Endothelial cell of umbilical vein (primary cell): Measurements from ENCODE around the gene MOXD1. TPM values are rescaled to one million over a fixed set of nuclear protein-coding genes. Genes with fewer than 3 reads are reported as not detected.

ENCODE experiments used
- BruUV-seq: library from RNA; stranded (reverse); fragments of 400-500 nt; replicated peaks from 2 replicates; lab custom pipeline; 2021; lab: Mats Ljungman, UMichigan
- CTCF ChIA-PET: fragments of 300-600, 350-600 bp; sonication (Branson Sonifier 250); formaldehyde crosslinking; loops from one replicate; lab custom pipeline; 2021; ENCODE audit warnings: antibody characterized with exemption, inconsistent platforms; lab: Charles Lee
- POLR2A ChIA-PET: fragments of 300-600, 350-600 bp; sonication (Branson Sonifier 250); formaldehyde crosslinking; loops from one replicate; lab custom pipeline; 2021; ENCODE audit warnings: antibody characterized with exemption, inconsistent platforms; lab: Charles Lee
- DNase-seq: peaks from one replicate; pipeline ENCODE4 v3.0.0-alpha.2; 2011; ENCODE audit warnings: low read depth, low spot score
- FAIRE-seq: peaks from 2 replicates; lab custom pipeline; 2011; peaks lifted over from hg19 to GRCh38; lab: Jason Lieb, UNC
- H2AFZ ChIP-seq: 2 replicates; pipeline ENCODE4 v1.6.0; 2012; ENCODE audit warnings: low read depth, low read length, control low read depth, inconsistent platforms
- H3K27ac ChIP-seq: 2 replicates; pipeline ENCODE4 v1.5.1; 2011; ENCODE audit warnings: low read depth, mild to moderate bottlenecking, control low read depth, low read length, moderate library complexity; ENCODE audit not compliant: insufficient read depth
- H3K27me3 ChIP-seq, 2 experiments: 2 replicates each; pipeline versions ENCODE4 v1.6.0 to v1.6.1; 2011; ENCODE audit warnings: low read length in 2 of 2, mixed read lengths in 1 of 2; ENCODE audit not compliant: control insufficient read depth in 2 of 2, insufficient read depth in 2 of 2
- H3K36me3 ChIP-seq, 2 experiments: 2 replicates in 1 of 2; 3 replicates in 1 of 2; pipeline ENCODE4 v1.5.1; 2011; ENCODE audit warnings: low read length in 2 of 2, mild to moderate bottlenecking in 1 of 2, moderate library complexity in 1 of 2; ENCODE audit not compliant: control insufficient read depth in 2 of 2, insufficient read depth in 2 of 2; ENCODE audit errors: extremely low read depth in 1 of 2
- H3K4me1 ChIP-seq: 3 replicates; pipeline ENCODE4 v1.5.1; 2011; ENCODE audit warnings: mild to moderate bottlenecking, low read length; ENCODE audit not compliant: control insufficient read depth, insufficient read depth; ENCODE audit errors: extremely low read depth
- H3K4me2 ChIP-seq: 2 replicates; pipeline ENCODE4 v1.6.1; 2011; ENCODE audit warnings: low read length, control low read depth, mixed read lengths; ENCODE audit not compliant: insufficient read depth
- H3K4me3 ChIP-seq, 3 experiments: fragments of 200-600 bp in 1 of 3; sonication (generic), shearing (Covaris generic) in 1 of 3; replicated peaks in 1 of 3; 2 replicates each; pipeline ENCODE4 v1.5.1; 2011 to 2016; ENCODE audit warnings: control low read depth in 3 of 3, low read length in 3 of 3, mild to moderate bottlenecking in 2 of 3, inconsistent platforms in 1 of 3, low read depth in 1 of 3, moderate library complexity in 1 of 3; ENCODE audit not compliant: insufficient read depth in 1 of 3
- H3K79me2 ChIP-seq: 2 replicates; pipeline ENCODE4 v1.6.0; 2012; ENCODE audit warnings: low read length, inconsistent platforms; ENCODE audit not compliant: control insufficient read depth, insufficient read depth
- H3K9ac ChIP-seq: replicated peaks from 2 replicates; pipeline ENCODE3; 2011; ENCODE audit warnings: low read length, control low read depth; ENCODE audit not compliant: insufficient read depth; ENCODE audit errors: extremely low read depth
- H3K9me1 ChIP-seq: replicated peaks from 3 replicates; pipeline ENCODE4 v1.6.0; 2011; ENCODE audit warnings: mild to moderate bottlenecking, low read length; ENCODE audit not compliant: control insufficient read depth, insufficient read depth; ENCODE audit errors: extremely low read depth
- H3K9me3 ChIP-seq: replicated peaks from 2 replicates; pipeline ENCODE4 v1.5.1; 2012; ENCODE audit warnings: low read length, inconsistent platforms; ENCODE audit not compliant: control insufficient read depth, insufficient read depth
- H4K20me1 ChIP-seq: replicated peaks from 2 replicates; pipeline ENCODE3; 2011; ENCODE audit warnings: mild to moderate bottlenecking, low read length; ENCODE audit not compliant: control insufficient read depth, insufficient read depth; ENCODE audit errors: extremely low read depth
- EZH2 ChIP-seq: IDR thresholded peaks from 2 replicates; pipeline ENCODE4 v1.6.1; 2012; ENCODE audit warnings: borderline replicate concordance, low read depth, mild to moderate bottlenecking, moderate library complexity, low read length, inconsistent platforms; ENCODE audit not compliant: severe bottlenecking
- FOS ChIP-seq: IDR thresholded peaks from 2 replicates; pipeline ENCODE4 v1.6.1; 2011; ENCODE audit warnings: mild to moderate bottlenecking, low read length, moderate library complexity, borderline replicate concordance; ENCODE audit not compliant: insufficient read depth
- GATA2 ChIP-seq: IDR thresholded peaks from 2 replicates; pipeline ENCODE4 v1.7.0; 2011; ENCODE audit warnings: low read depth, mild to moderate bottlenecking, moderate library complexity, mixed read lengths, low read length; ENCODE audit not compliant: insufficient read length, insufficient read depth
- JUN ChIP-seq: IDR thresholded peaks from 2 replicates; pipeline ENCODE4 v1.6.1; 2011; ENCODE audit warnings: borderline replicate concordance, low read depth; ENCODE audit not compliant: insufficient read length, insufficient read depth
- MYC ChIP-seq: IDR thresholded peaks from one replicate; pipeline ENCODE4 v1.6.1; 2011; ENCODE audit warnings: mild to moderate bottlenecking, low read depth, low read length
- POLR2A ChIP-seq: IDR thresholded peaks from 2 replicates; pipeline ENCODE4 v1.6.1; 2012; ENCODE audit warnings: low read depth, mild to moderate bottlenecking, control low read depth, low read length
- POLR2AphosphoS5 ChIP-seq: IDR thresholded peaks from 2 replicates; pipeline ENCODE4 v1.6.1; 2012; ENCODE audit warnings: low read depth, mild to moderate bottlenecking, control low read depth, low read length, moderate library complexity; ENCODE audit not compliant: insufficient read depth
- dilution Hi-C: fragments of 300-500 bp; cut with MboI; formaldehyde crosslinking; loops from one replicate; pipeline ENCODE4 v1.15.0; 2019; ENCODE audit warnings: low sequenced_read_pairs; ENCODE audit not compliant: extremely low pct_ligation_motif_present
- intact Hi-C: fragments of 100-400 bp; cut with micrococcal nuclease; formaldehyde crosslinking; loops from one replicate; pipeline ENCODE4 v1.10.0; 2022
- polyA plus RNA-seq, 4 experiments: library from polyadenylated mRNA; depleted of rRNA in 3 of 4; stranded (reverse) in 3 of 4; unstranded in 1 of 4; fragments of >200 nt; gene quantifications; 2 replicates each; pipeline versions ENCODE4 v1.2.1 to v1.2.3, GENCODE V29; 2011 to 2012; ENCODE audit warnings: missing spikeins in 1 of 4
- total RNA-seq: library from RNA; stranded (reverse); gene quantifications from 2 replicates; pipeline ENCODE4 v1.2.3, GENCODE V29; 2021
- TF ChIP-seq, protein P1 (sequence below), 2 donors: IDR thresholded peaks; 1 replicate in 1 of 2; 2 replicates in 1 of 2; pipeline ENCODE4 v1.5.1; 2011; ENCODE audit warnings: low read length in 2 of 2, mild to moderate bottlenecking in 2 of 2, moderate library complexity in 2 of 2, control low read depth in 1 of 2, inconsistent platforms in 1 of 2, low read depth in 1 of 2; ENCODE audit not compliant: insufficient read depth in 1 of 2; ENCODE audit errors: extremely low read depth in 1 of 2
- TF ChIP-seq, protein P2 (sequence below): IDR thresholded peaks from 2 replicates; pipeline ENCODE4 v1.6.1; 2011; ENCODE audit not compliant: insufficient read depth, insufficient read length

MOXD1 gene
- total and polyA plus RNA-seq, 2 donors (not counting 3 experiments of a cell fraction or from before 2014, with no cell fraction given), result 0.01 TPM; not detected in 1

DNA sequence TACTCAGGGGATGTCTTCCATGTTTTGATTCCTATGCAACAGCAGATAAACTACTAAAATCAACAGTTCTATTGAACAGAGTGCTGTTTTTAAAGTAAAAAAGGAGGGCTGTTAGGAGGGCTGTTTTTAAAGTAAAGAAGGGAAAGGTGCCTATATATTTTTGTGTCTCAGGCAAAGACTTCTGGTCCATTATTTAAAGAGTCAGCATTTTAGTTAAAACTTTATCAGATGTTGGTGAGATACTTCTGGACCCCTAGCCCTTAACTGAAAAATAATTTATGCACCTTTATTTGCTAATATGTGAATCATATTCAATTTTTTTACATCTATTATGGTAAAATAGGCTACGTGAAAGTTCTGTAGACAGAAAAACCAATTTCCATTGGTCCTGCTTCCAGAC lies 144.8 kb downstream of the MOXD1 start:
- DNase-seq, result no peak
- Histone ChIP-seq H3K9ac (no peak overlapping the region), H3K36me3 (no peaks in the 10 kb centered on the region), H3K9me1 (no peaks in the 10 kb centered on the region), H3K4me3 (no peak overlapping the region), H3K9me3 (no peaks in the 10 kb centered on the region), H3K27ac (no peak overlapping the region), H3K27me3 (no peaks in the 10 kb centered on the region), H3K4me1 (no peaks in the 10 kb centered on the region), H3K4me2 (no peak overlapping the region), H2AFZ (no peak overlapping the region), H3K79me2 (no peaks in the 10 kb centered on the region), H4K20me1 (no peaks in the 10 kb centered on the region)
- no TSS peak for BruUV-seq
- dilution Hi-C loops, result no loop called here
- ChIA-PET POLR2A (no interaction called here), CTCF (interaction anchor here (1.1 to 8.8 kb wide), 4 partner anchors 16 to 332 kb away, joined by 3 to 168 read pairs (median 38); no protein-coding TSS in a partner anchor)
- intact Hi-C loops, result no loop called here
- FAIRE-seq, result no peak
- TF ChIP-seq GATA2 (no peak), EZH2 (no peak), POLR2A (no peak), POLR2AphosphoS5 (no peak), MYC (no peak), JUN (no peak), FOS (no peak)
- TF ChIP-seq, protein P1, sequence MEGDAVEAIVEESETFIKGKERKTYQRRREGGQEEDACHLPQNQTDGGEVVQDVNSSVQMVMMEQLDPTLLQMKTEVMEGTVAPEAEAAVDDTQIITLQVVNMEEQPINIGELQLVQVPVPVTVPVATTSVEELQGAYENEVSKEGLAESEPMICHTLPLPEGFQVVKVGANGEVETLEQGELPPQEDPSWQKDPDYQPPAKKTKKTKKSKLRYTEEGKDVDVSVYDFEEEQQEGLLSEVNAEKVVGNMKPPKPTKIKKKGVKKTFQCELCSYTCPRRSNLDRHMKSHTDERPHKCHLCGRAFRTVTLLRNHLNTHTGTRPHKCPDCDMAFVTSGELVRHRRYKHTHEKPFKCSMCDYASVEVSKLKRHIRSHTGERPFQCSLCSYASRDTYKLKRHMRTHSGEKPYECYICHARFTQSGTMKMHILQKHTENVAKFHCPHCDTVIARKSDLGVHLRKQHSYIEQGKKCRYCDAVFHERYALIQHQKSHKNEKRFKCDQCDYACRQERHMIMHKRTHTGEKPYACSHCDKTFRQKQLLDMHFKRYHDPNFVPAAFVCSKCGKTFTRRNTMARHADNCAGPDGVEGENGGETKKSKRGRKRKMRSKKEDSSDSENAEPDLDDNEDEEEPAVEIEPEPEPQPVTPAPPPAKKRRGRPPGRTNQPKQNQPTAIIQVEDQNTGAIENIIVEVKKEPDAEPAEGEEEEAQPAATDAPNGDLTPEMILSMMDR (IDR thresholded peaks at IDR 0.05; ENCODE audit: extremely low read depth in 1 of 2, insufficient read depth in 1 of 2, low read depth in 1 of 2, low read length in 2 of 2), result no peak
- TF ChIP-seq, protein P2, sequence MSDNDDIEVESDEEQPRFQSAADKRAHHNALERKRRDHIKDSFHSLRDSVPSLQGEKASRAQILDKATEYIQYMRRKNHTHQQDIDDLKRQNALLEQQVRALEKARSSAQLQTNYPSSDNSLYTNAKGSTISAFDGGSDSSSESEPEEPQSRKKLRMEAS, result no peak
